T-cell (primary cell): Measurements from ENCODE around the gene FBXL15. TPM values are rescaled to one million over a fixed set of nuclear protein-coding genes. Genes with fewer than 3 reads are reported as not detected.
A peak's percentile ranks its signal among the peaks of the same experiment; 100 is the strongest.

Experiments
- ATAC-seq, 4 experiments: fragments of 200-7000 bp in 3 of 4; fragments of 150-1000 bp in 1 of 4; cut with Tn5 transposase; replicated peaks in 1 of 4; 1 replicate in 3 of 4; 2 replicates in 1 of 4; pipeline ENCODE4 v1.10.0; 2021; ENCODE audit warnings: moderate library complexity in 3 of 4, mild to moderate bottlenecking in 2 of 4, moderate number of reproducible peaks in 1 of 4
- CTCF ChIA-PET, 2 donors: fragments of 300-600 bp; sonication (Branson Sonifier 250); formaldehyde crosslinking; loops; one replicate each; lab custom pipeline; 2022; ENCODE audit warnings: antibody characterized with exemption in 2 of 2; lab: Charles Lee
- POLR2A ChIA-PET, 2 donors: fragments of 300-600 bp; sonication (Branson Sonifier 250); formaldehyde crosslinking; loops; one replicate each; lab custom pipeline; 2022; ENCODE audit warnings: antibody characterized with exemption in 2 of 2; lab: Charles Lee
- DNase-seq, 35 experiments: peaks; one replicate each; pipeline versions ENCODE4 v3.0.0 to v3.0.0-alpha.2; 2013 to 2023
- H3K27ac ChIP-seq: one replicate; pipeline ENCODE4 v1.5.1; 2013; ENCODE audit warnings: low read length
- H3K27me3 ChIP-seq, 2 experiments: replicated peaks in 1 of 2; 1 replicate in 1 of 2; 2 replicates in 1 of 2; pipeline versions ENCODE4 v1.6.1 to v1.7.0; 2013; ENCODE audit warnings: low read length in 1 of 2, mixed read lengths in 1 of 2; ENCODE audit not compliant: control insufficient read depth in 2 of 2, insufficient read depth in 2 of 2; ENCODE audit errors: extremely low read depth in 1 of 2
- H3K36me3 ChIP-seq, 2 donors: 1 replicate in 1 of 2; 2 replicates in 1 of 2; pipeline versions ENCODE4 v1.6.1 to v1.7.0; 2013; ENCODE audit warnings: low read length in 1 of 2; ENCODE audit not compliant: control insufficient read depth in 2 of 2, insufficient read depth in 1 of 2; ENCODE audit errors: extremely low read depth in 1 of 2
- H3K4me1 ChIP-seq, 2 experiments: 1 replicate in 1 of 2; 2 replicates in 1 of 2; pipeline versions ENCODE4 v1.6.1 to v1.7.0; 2013; ENCODE audit warnings: low read length in 2 of 2, mixed read lengths in 1 of 2; ENCODE audit not compliant: insufficient read depth in 2 of 2, control insufficient read depth in 1 of 2; ENCODE audit errors: extremely low read depth in 1 of 2
- H3K4me3 ChIP-seq, 2 donors: 1 replicate in 1 of 2; 2 replicates in 1 of 2; pipeline versions ENCODE4 v1.5.1 to v1.7.0; 2013; ENCODE audit warnings: mild to moderate bottlenecking in 2 of 2, low read length in 1 of 2, moderate library complexity in 1 of 2; ENCODE audit not compliant: control insufficient read depth in 1 of 2; ENCODE audit errors: extremely low read depth in 1 of 2
- H3K9me3 ChIP-seq: 2 replicates; pipeline ENCODE4 v1.7.0; 2013
- H3K27ac Mint-ChIP-seq, 2 donors: one replicate each; pipeline ENCODE4 v1.8.0; 2020 to 2021; ENCODE audit warnings: mild to moderate bottlenecking in 2 of 2, mixed read lengths in 2 of 2
- H3K27me3 Mint-ChIP-seq, 2 donors: one replicate each; pipeline ENCODE4 v1.8.0; 2021 to 2022; ENCODE audit warnings: mixed read lengths in 2 of 2
- H3K36me3 Mint-ChIP-seq: one replicate; pipeline ENCODE4 v1.8.0; 2021; ENCODE audit warnings: mixed read lengths
- H3K4me1 Mint-ChIP-seq, 3 donors: one replicate each; pipeline ENCODE4 v1.8.0; 2020 to 2022; ENCODE audit warnings: mixed read lengths in 3 of 3, mild to moderate bottlenecking in 1 of 3
- H3K4me3 Mint-ChIP-seq, 3 donors: one replicate each; pipeline ENCODE4 v1.8.0; 2020 to 2022; ENCODE audit warnings: mild to moderate bottlenecking in 3 of 3, mixed read lengths in 3 of 3, moderate library complexity in 3 of 3
- H3K9me3 Mint-ChIP-seq, 3 donors: one replicate each; pipeline ENCODE4 v1.8.0; 2020 to 2022; ENCODE audit warnings: mixed read lengths in 3 of 3
- WGBS: methylation state at CpG from one replicate; pipeline ENCODE4 v1.1.5; 2013; ENCODE audit warnings: missing lambda C conversion rate; ENCODE audit not compliant: insufficient coverage; 5-methylcytosine and 5-hydroxymethylcytosine counted together
- total RNA-seq, 35 experiments: library from RNA in 6 of 35; stranded (reverse) in 6 of 35; fragments of 120-200 nt in 1 of 35; gene quantifications; one replicate each; pipeline versions ENCODE4 v1.2.1 to v1.2.4 and lab custom pipeline; 2013 to 2026

Gene FBXL15
- total RNA-seq = 10 to 100 TPM; 13.3 to 30.4 (median 23.7) TPM
- 9.8 TPM for total RNA-seq (2013)
- total RNA-seq (lab: John Stamatoyannopoulos, UW) = 4.4 to 36.2 (median 17.8) reads per million in 29 experiments

DNA sequence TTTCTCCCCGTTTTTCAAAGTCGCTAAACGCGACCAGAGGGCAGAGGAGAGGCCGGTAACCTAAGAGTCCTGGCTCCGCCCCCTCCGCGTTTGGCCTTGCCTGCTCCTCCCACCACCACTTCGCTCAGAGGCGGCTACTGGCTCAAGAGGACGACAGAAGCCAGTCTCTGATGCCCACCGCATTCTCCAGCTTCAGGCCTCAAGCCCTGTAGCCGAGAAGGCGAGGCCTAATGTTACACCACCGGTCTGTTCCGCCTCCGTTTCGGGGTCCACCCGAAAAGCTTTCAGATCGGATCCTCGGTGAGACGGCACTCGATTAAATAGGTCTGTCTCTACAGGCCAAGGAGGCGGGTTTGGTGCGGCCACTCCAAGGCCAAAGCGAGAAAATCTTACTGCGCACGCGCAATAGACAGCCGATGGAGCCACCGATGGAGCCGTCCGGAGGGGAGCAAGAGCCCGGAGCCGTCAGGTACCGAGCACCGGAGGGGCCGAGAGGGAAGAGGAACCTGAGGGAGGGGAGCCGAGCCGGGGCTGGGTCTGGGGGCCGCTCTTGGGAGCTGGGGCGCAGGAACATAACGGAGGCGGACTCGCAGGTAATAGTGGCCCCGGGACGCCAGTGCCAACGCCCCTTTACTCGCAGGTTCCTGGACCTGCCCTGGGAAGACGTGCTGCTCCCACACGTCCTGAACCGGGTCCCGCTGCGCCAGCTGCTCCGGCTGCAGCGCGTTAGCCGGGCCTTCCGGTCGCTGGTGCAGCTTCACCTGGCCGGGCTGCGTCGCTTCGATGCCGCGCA, at the start of gene FBXL15:
Gene FBXL15, plus strand, starts transcription at position 123 of the 793 bp plus-strand sequence. Its CDS starts 294 bp downstream, at position 417.
- H3K27me3 ChIP-seq = peaks cover 5 to 34% of the 10 kb centered on the region in 2 experiments
- ChIA-PET POLR2A (interaction anchor here in 1 of 2 donors (0.5 kb wide), 1 partner anchor 332 kb away, joined by 3 read pairs; no protein-coding TSS in a partner anchor), CTCF (interaction anchor here in 1 of 2 donors (0.7 to 1.2 kb wide), 5 partner anchors 12 to 293 kb away, joined by 3 to 4 read pairs (median 3); partner anchors contain the start of genes ARL3 and CUEDC2)
- Mint-ChIP-seq H3K27ac (peak within 1 kb of the TSS; percentile 95 to 97), H3K27me3 (peaks cover 17 to 26% of the 10 kb centered on the region in 2 donors), H3K36me3 (no peaks in the 10 kb centered on the region), H3K9me3 (no peaks in the 10 kb centered on the region), H3K4me1 (peaks cover 29 to 49% (median 40%) of the 10 kb centered on the region in 3 donors), H3K4me3 (peak within 1 kb of the TSS; percentile 95 to 98 (median 95))
- peaks cover 8 to 12% of the 10 kb centered on the region in 2 donors for H3K36me3 ChIP-seq
- ATAC-seq (peak; percentile 72 to 83 (median 78)), DNase-seq (peak; percentile 73 to 97 (median 83))
- no peaks in the 10 kb centered on the region for H3K9me3 ChIP-seq
- H3K27ac ChIP-seq = peak within 1 kb of the TSS; percentile 71
- H3K4me1 ChIP-seq = peaks cover 22 to 41% of the 10 kb centered on the region in 2 experiments
- peak within 1 kb of the TSS; percentile 63 to 84 for H3K4me3 ChIP-seq
- WGBS = 0% methylated on average over 65 of the region's 66 CpGs

DNA sequence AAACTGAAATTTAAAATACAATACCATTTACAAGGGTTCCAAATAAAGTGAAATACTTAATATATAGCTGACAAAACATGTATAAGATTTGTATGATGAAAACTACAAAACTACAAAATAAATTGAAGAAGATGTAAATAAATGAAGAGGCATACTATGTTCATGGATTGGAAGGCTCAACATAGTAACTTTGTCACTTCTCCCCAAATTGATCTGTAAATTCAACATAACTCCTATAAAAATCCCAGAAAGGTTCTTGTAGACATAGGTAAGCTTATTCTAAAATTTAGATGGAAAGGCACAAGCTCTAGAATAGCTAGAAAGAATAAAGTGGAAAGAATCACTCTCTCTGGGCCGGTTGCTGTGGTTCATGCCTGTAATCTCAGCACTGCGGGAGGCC, 49.3 kb upstream of the FBXL15 start:
- H3K27me3 ChIP-seq = no peaks in the 10 kb centered on the region
- no peaks in the 10 kb centered on the region for H3K9me3 ChIP-seq
- peaks cover 35 to 72% of the 10 kb centered on the region in 2 donors for H3K36me3 ChIP-seq
- H3K4me1 Mint-ChIP-seq = no peaks in the 10 kb centered on the region
- H3K36me3 Mint-ChIP-seq = peaks cover 66% of the 10 kb centered on the region
- H3K4me3 ChIP-seq = no peak overlapping the region
- 100% methylated on average over 1 of the region's 2 CpGs for WGBS
- ChIA-PET POLR2A (interaction anchor here in 1 of 2 donors (0.7 kb wide), 2 partner anchors 22 to 909 kb away, joined by 3 read pairs; no protein-coding TSS in a partner anchor), CTCF (interaction anchor here in 1 of 2 donors (0.6 kb wide), 1 partner anchor 21 kb away, joined by 3 read pairs; no protein-coding TSS in a partner anchor)
- no peak overlapping the region for H3K4me3 Mint-ChIP-seq
- no peak overlapping the region for H3K27ac Mint-ChIP-seq
- no peaks in the 10 kb centered on the region for H3K9me3 Mint-ChIP-seq
- no peak for DNase-seq
- no peak for ATAC-seq
- no peaks in the 10 kb centered on the region for H3K4me1 ChIP-seq
- no peak overlapping the region for H3K27ac ChIP-seq
- no peaks in the 10 kb centered on the region for H3K27me3 Mint-ChIP-seq

DNA sequence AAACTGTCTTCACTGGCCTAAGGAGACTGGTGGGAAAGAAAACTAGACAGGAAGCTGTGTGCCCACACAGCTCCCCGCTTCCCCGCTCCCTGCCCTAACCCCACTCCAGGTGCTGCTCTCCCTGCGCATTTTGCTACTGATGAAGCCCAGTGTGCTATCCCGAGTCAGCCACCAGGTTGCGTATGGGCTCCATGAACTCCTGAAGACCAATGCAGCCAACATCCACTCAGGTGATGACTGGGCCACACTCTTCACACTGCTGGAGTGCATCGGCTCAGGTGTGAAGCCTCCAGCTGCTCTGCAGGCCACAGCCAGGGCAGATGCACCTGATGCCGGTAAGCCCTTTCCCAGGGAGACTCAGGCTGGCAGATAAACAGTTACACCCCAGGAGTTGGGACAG, 45.4 kb upstream of the FBXL15 start:
- no peaks in the 10 kb centered on the region for H3K9me3 Mint-ChIP-seq
- H3K4me1 Mint-ChIP-seq = no peaks in the 10 kb centered on the region
- ChIA-PET POLR2A (interaction anchor here in 1 of 2 donors (0.6 kb wide), 1 partner anchor 27 kb away, joined by 3 read pairs; no protein-coding TSS in a partner anchor), CTCF (interaction anchor here in 1 of 2 donors (0.7 kb wide), 2 partner anchors 19 to 1946 kb away, joined by 3 read pairs; no protein-coding TSS in a partner anchor)
- H3K4me3 Mint-ChIP-seq = no peak overlapping the region
- DNase-seq (peak in 4 of 35 experiments; percentile 12 to 41 (median 16)), ATAC-seq (peak in 2 of 4 experiments; percentile 13 to 51)
- no peaks in the 10 kb centered on the region for H3K27me3 ChIP-seq
- peaks cover 17 to 66% of the 10 kb centered on the region in 2 donors for H3K36me3 ChIP-seq
- 97% methylated on average over 6 of the region's 7 CpGs for WGBS
- H3K27ac Mint-ChIP-seq = no peak overlapping the region
- no peaks in the 10 kb centered on the region for H3K4me1 ChIP-seq
- H3K4me3 ChIP-seq = no peak overlapping the region
- H3K36me3 Mint-ChIP-seq = peaks cover 53% of the 10 kb centered on the region
- H3K27me3 Mint-ChIP-seq = no peaks in the 10 kb centered on the region
- no peak overlapping the region for H3K27ac ChIP-seq
- H3K9me3 ChIP-seq = no peaks in the 10 kb centered on the region

GRCh38 chr10:102375867-102376266, 44.8 kb upstream of the FBXL15 start:
- 100% methylated on average over 1 of the region's 2 CpGs for WGBS
- H3K27me3 ChIP-seq = no peaks in the 10 kb centered on the region

DNA sequence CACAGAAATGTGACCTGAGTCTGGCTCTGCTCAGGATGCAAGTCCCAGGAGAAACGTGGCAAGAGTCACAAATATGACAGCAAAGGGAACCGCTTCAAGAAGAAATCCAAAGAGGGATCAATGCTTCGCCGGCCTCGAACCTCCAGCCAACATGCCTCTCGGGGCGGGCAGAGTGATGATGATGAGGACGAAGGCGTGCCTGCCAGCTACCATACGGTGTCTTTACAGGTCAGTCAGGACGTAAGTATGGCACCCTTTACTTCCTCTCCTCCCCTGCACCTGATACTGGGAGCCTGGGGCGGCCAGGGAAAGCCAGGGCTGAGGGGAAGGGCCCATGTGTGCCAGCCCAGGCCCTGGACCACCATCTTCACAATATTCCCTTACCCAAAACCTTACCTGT, 43.7 kb upstream of the FBXL15 start:
- Mint-ChIP-seq H3K4me3 (no peak overlapping the region), H3K27ac (no peak overlapping the region), H3K27me3 (no peaks in the 10 kb centered on the region), H3K9me3 (no peaks in the 10 kb centered on the region), H3K36me3 (peaks cover 52% of the 10 kb centered on the region), H3K4me1 (no peaks in the 10 kb centered on the region)
- Histone ChIP-seq H3K4me3 (no peak overlapping the region), H3K4me1 (no peaks in the 10 kb centered on the region), H3K27ac (no peak overlapping the region), H3K27me3 (no peaks in the 10 kb centered on the region), H3K9me3 (no peaks in the 10 kb centered on the region), H3K36me3 (peaks cover 16 to 71% of the 10 kb centered on the region in 2 donors)
- POLR2A ChIA-PET = no interaction called here
- 100% methylated on average over 6 of the region's 12 CpGs for WGBS
- ATAC-seq = no peak
- CTCF ChIA-PET = no interaction called here
- no peak for DNase-seq

More at GRCh38 chr10:102375867-102376266, 44.8 kb upstream of the FBXL15 start:
- ChIA-PET POLR2A (no interaction called here), CTCF (no interaction called here)
- ATAC-seq = no peak
- no peaks in the 10 kb centered on the region for H3K9me3 Mint-ChIP-seq
- Histone ChIP-seq H3K4me3 (no peak overlapping the region), H3K36me3 (peaks cover 15 to 66% of the 10 kb centered on the region in 2 donors), H3K4me1 (no peaks in the 10 kb centered on the region), H3K27ac (no peak overlapping the region), H3K9me3 (no peaks in the 10 kb centered on the region)
- H3K27me3 Mint-ChIP-seq = no peaks in the 10 kb centered on the region
- no peaks in the 10 kb centered on the region for H3K4me1 Mint-ChIP-seq
- no peak for DNase-seq
- H3K36me3 Mint-ChIP-seq = peaks cover 50% of the 10 kb centered on the region
- H3K4me3 Mint-ChIP-seq = no peak overlapping the region
- H3K27ac Mint-ChIP-seq = no peak overlapping the region

DNA sequence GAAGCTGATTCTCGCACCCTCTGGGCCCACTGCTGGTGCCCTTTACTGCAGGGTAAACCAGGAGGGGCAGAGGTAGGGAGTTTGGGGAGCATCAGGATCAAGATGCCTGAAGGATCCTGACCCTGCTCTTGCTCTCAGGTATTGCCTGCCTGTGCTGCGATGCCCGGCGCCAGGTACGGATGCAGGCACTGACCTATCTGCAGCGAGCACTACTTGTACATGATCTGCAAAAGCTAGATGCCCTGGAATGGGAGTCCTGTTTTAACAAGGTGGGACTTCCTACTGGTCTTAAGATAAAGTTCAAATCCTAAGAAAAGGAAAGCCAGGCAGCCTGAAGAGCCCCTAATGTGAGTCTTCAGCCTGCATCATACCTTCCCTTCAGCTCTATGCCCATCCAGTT, 41.3 kb upstream of the FBXL15 start:
- no peaks in the 10 kb centered on the region for H3K27me3 Mint-ChIP-seq
- H3K4me3 ChIP-seq = no peak overlapping the region
- H3K36me3 Mint-ChIP-seq = peaks cover 42% of the 10 kb centered on the region
- no peaks in the 10 kb centered on the region for H3K9me3 Mint-ChIP-seq
- H3K27ac Mint-ChIP-seq = no peak overlapping the region
- ATAC-seq (no peak), DNase-seq (no peak)
- no peak overlapping the region for H3K27ac ChIP-seq
- H3K9me3 ChIP-seq = no peaks in the 10 kb centered on the region
- no peaks in the 10 kb centered on the region for H3K4me1 Mint-ChIP-seq
- 100% methylated on average over 6 of the region's 6 CpGs for whole genome bisulfite sequencing
- ChIA-PET CTCF (interaction anchor here in 1 of 2 donors (0.5 kb wide), 1 partner anchor 14 kb away, joined by 3 read pairs; no protein-coding TSS in a partner anchor), POLR2A (no interaction called here)
- H3K4me1 ChIP-seq = no peaks in the 10 kb centered on the region
- H3K36me3 ChIP-seq = peaks cover 19 to 69% of the 10 kb centered on the region in 2 donors
- H3K4me3 Mint-ChIP-seq = no peak overlapping the region
- H3K27me3 ChIP-seq = no peaks in the 10 kb centered on the region
